Brain microvascular endothelial cell (primary cell): ENCODE measurements around the gene FAHD1.
A peak's percentile ranks its signal among the peaks of the same experiment; 100 is the strongest.

ENCODE experiments used
- DNase-seq: peaks from one replicate; pipeline ENCODE4 v3.0.0-alpha.2; 2020
- H3K27ac ChIP-seq: fragments of 250-450 bp; sonication (Bioruptor Pico); 2 replicates; pipeline ENCODE4 v1.5.1; 2020; ENCODE audit warnings: mild to moderate bottlenecking, moderate library complexity
- H3K27me3 ChIP-seq: fragments of 250-450 bp; sonication (Bioruptor Pico); replicated peaks from 2 replicates; pipeline ENCODE4 v1.5.1; 2020; ENCODE audit warnings: mild to moderate bottlenecking
- H3K36me3 ChIP-seq: fragments of 250-450 bp; sonication (Bioruptor Pico); replicated peaks from 2 replicates; pipeline ENCODE4 v1.5.1; 2020; ENCODE audit warnings: mild to moderate bottlenecking
- H3K4me3 ChIP-seq: 2 replicates; pipeline ENCODE4 v1.5.1; 2011; ENCODE audit warnings: low read depth, mild to moderate bottlenecking, control low read depth, low read length, moderate library complexity
- in situ Hi-C: cut with HindIII; loops from 2 replicates; pipeline ENCODE4 v1.10.0; 2017; ENCODE audit warnings: low sequenced_read_pairs, low pct_ligation_motif_present
- TF ChIP-seq, protein P1 (sequence below): IDR thresholded peaks from 2 replicates; pipeline ENCODE4 v1.5.1; 2011; ENCODE audit warnings: low read depth, mild to moderate bottlenecking, moderate library complexity, low read length, control low read depth, inconsistent platforms; ENCODE audit errors: missing control alignments

Gene FAHD1

GRCh38 chr16:1858189-1858865 lies 31.3 kb downstream of the FAHD1 start:
- TF ChIP-seq, protein P1, sequence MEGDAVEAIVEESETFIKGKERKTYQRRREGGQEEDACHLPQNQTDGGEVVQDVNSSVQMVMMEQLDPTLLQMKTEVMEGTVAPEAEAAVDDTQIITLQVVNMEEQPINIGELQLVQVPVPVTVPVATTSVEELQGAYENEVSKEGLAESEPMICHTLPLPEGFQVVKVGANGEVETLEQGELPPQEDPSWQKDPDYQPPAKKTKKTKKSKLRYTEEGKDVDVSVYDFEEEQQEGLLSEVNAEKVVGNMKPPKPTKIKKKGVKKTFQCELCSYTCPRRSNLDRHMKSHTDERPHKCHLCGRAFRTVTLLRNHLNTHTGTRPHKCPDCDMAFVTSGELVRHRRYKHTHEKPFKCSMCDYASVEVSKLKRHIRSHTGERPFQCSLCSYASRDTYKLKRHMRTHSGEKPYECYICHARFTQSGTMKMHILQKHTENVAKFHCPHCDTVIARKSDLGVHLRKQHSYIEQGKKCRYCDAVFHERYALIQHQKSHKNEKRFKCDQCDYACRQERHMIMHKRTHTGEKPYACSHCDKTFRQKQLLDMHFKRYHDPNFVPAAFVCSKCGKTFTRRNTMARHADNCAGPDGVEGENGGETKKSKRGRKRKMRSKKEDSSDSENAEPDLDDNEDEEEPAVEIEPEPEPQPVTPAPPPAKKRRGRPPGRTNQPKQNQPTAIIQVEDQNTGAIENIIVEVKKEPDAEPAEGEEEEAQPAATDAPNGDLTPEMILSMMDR: no peak
- Histone ChIP-seq H3K27me3 (peaks cover 10% of the 10 kb centered on the region), H3K27ac (no peak overlapping the region), H3K4me3 (no peak overlapping the region), H3K36me3 (no peaks in the 10 kb centered on the region)
- DNase-seq: peak; percentile 12
- in situ Hi-C loops: no loop called here

DNA sequence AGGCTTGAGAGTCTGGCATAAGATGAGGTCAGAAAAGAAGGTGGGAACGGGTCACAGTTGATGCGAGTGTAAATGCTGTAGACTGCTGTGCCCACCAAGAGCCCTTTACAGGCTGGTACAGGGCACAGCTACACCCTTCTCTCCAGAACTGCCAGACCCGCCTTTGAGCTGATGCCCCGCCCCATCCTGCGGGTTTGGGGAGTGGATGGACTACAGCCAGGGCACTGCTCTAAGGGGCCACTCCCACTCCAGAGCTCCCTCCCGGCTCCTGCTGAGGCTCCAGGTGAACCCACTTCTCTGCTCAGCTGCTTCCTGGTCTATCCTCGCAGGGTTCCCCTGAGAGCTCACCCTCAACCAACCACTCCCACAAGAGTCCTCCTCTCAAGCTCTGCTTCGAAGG lies 32.6 kb downstream of the FAHD1 start:
- TF ChIP-seq, protein P1: no peak
- H3K4me3 ChIP-seq: no peak overlapping the region
- peaks cover 7% of the 10 kb centered on the region for H3K27me3 ChIP-seq
- H3K27ac ChIP-seq: no peak overlapping the region
- no peaks in the 10 kb centered on the region for H3K36me3 ChIP-seq
- in situ Hi-C loops: no loop called here
- no peak for DNase-seq

- no peak for DNase-seq
- H3K4me3 ChIP-seq: no peak overlapping the region
- in situ Hi-C loops: no loop called here
- no peak overlapping the region for H3K27ac ChIP-seq
- TF ChIP-seq, protein P1: no peak
- peaks cover 7% of the 10 kb centered on the region for H3K27me3 ChIP-seq
- H3K36me3 ChIP-seq: no peaks in the 10 kb centered on the region
Observed at GRCh38 chr16:1861730-1862129, 34.7 kb downstream of the FAHD1 start.

DNA sequence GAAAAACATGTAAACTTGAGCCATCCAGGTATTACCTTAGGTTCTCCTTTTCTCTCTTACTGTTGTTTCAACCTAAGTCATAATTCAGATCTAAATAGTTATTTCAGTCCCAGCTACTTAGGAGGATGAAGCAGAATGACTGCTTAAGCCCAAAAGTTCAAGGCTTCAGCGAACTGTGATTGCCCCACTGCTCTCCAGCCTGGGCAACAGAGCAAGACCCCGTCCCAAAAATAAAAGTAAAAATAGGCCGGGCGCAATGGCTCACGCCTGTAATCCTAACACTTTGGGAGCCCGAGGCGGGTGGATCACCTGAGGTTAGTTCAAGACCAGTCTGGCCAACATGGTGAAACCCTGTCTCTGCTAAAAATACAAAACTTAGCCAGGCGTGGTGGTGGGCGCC lies 35.4 kb downstream of the FAHD1 start:
- H3K4me3 ChIP-seq: no peak overlapping the region
- H3K27ac ChIP-seq: no peak overlapping the region
- TF ChIP-seq, protein P1: no peak
- in situ Hi-C loops: no loop called here
- no peak for DNase-seq
- no peaks in the 10 kb centered on the region for H3K36me3 ChIP-seq
- peaks cover 4% of the 10 kb centered on the region for H3K27me3 ChIP-seq

DNA sequence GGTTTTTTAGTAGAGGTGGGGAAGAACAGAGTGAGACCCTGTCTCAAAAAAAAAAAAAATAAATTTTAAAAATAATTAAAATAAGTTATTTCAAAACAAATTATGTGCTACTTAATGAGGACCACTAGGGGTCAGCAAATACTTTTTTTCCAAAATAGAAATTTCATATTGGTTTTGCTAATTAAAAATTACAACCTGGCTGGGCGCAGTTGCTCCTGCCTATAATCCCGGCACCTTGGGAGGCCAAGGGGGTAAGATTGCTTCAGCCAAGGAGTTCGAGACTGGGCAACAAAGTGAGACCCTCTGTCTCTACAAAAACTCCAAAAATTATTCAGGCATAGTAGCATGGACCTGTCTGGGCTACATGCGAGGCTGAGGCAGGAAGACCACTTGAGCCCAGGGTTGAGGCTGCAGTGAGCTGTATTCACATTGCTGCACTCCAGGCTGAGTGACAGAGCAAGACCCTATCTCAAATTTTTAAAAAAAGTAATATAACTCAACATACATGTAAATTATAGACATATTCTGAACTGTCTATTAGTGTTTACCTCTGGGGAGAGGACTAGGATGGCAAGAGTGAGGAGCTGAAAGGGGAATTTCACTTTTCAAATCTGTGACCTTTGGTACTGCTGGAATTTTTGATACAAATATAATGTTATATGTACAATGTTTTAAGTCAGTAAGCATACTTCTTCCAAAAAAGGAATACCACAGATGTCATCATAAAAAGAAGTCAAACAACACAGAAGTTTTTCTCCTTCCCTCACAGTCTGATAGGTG lies 36.9 kb downstream of the FAHD1 start:
- Histone ChIP-seq H3K27ac (no peak overlapping the region), H3K4me3 (no peak overlapping the region), H3K27me3 (peaks cover 4% of the 10 kb centered on the region), H3K36me3 (no peaks in the 10 kb centered on the region)
- TF ChIP-seq, protein P1: peak; percentile 56
- in situ Hi-C loops: no loop called here
- DNase-seq: no peak
